ENCODE results near the gene ISG15. TPM values are rescaled to one million over a fixed set of nuclear protein-coding genes. Genes with fewer than 3 reads are reported as not detected.

The ISG15 gene
- total and polyA plus RNA-seq, 2 of the 13 experiments (the other 11 are each of a cell fraction or from before 2014, with no cell fraction given), result 42.1 to 54.9 TPM

DNA sequence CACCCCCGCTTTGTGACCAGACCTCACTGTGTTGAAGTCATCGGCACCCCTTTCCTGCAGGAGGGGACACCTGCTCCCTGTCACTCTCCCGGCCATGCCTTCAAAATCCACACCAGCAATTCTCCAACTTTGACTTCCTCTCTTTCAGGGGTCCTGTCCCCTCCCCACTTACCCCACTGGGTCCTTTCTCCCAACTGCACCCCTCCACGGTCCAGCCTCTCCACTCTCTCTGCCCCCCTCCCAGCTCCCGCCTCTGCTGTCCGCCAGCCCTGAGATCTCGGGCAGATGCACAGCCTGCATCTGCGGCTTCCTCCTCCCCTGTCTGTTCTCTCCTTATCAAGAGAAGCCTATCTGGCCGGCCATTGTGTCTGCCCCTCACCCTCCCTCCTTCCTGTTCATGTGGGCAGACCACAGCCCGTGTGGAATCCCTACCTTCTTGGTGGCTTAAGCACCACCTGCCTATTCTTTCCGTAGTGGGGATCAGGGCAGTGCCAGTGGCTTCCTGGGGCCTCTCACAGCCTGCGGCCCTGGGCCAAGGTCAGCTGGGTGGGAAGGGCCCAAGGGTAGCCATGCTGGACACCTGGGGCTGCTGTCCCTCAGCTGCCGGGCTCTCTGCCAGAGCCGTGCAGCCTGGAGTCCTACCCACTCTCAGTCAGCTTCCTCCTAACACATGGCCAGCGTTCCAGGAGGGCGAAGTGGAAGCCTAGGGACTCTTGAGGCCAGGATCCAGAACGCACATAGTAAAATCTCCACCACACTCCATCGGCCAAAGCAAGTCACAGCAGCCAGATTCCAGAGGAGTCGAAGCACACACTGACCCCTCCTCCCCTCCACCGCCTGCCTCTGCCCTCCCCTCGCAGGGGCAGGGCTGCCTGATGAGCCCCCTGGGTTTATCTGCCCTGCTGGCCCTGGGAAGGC, 8.3 kb upstream of the ISG15 start (continued):
- TF ChIP-seq ZNF605 (CRISPR knock-in tag; IDR thresholded peaks at IDR 0.05) (peak; percentile 70; the same call in 1 of the 2 replicates), RXRA (CRISPR knock-in tag; IDR thresholded peaks at IDR 0.05) (peak; percentile 45; the same call in 1 of the 2 replicates), GATAD1 (CRISPR knock-in tag; IDR thresholded peaks at IDR 0.05) (peak; percentile 25; the same call in 1 of the 2 replicates), ZNF616 (CRISPR knock-in tag; IDR thresholded peaks at IDR 0.05; ENCODE audit: low read depth) (no peak), ZFYVE20 (CRISPR knock-in tag; IDR thresholded peaks at IDR 0.05; ENCODE audit: borderline replicate concordance, low read depth) (no peak), ZNF446 (CRISPR knock-in tag; IDR thresholded peaks at IDR 0.05) (no peak), GZF1 (CRISPR knock-in tag; IDR thresholded peaks at IDR 0.05) (no peak), THAP11 (CRISPR knock-in tag; IDR thresholded peaks at IDR 0.05) (peak; percentile 53), HDAC1 (CRISPR knock-in tag; IDR thresholded peaks at IDR 0.05) (peak; percentile 65; the same call in 1 of the 2 replicates), EZH2 (conservative IDR thresholded peaks at IDR 0.05; ENCODE audit: low read depth, low read length) (no peak), CEBPG (CRISPR knock-in tag; IDR thresholded peaks at IDR 0.05) (no peak), CHCHD3 (CRISPR knock-in tag; IDR thresholded peaks at IDR 0.05) (no peak), ZNF564 (CRISPR knock-in tag; IDR thresholded peaks at IDR 0.05) (no peak; the same call in 1 of the 2 replicates), NCOR1 (IDR thresholded peaks at IDR 0.05; ENCODE audit: borderline replicate concordance, low read length) (peak; percentile 26; the same call in 1 of the 2 replicates), ZNF563 (CRISPR knock-in tag; IDR thresholded peaks at IDR 0.05) (0 out of 2 replicates have a peak, but pooled peaks have one; percentile 20), ZNF367 (CRISPR knock-in tag; IDR thresholded peaks at IDR 0.05; ENCODE audit: borderline replicate concordance) (no peak), MATR3 (CRISPR knock-in tag; IDR thresholded peaks at IDR 0.05) (no peak), RXRB (CRISPR knock-in tag; IDR thresholded peaks at IDR 0.05; ENCODE audit: borderline replicate concordance) (peak; percentile 41), REPIN1 (CRISPR knock-in tag; IDR thresholded peaks at IDR 0.05; ENCODE audit: borderline replicate concordance, low read depth) (peak; percentile 37; the same call in 1 of the 2 replicates), ONECUT2 (CRISPR knock-in tag; IDR thresholded peaks at IDR 0.05) (no peak)
- TF ChIP-seq, protein P1, sequence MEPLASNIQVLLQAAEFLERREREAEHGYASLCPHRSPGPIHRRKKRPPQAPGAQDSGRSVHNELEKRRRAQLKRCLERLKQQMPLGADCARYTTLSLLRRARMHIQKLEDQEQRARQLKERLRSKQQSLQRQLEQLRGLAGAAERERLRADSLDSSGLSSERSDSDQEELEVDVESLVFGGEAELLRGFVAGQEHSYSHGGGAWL (CRISPR knock-in tag; IDR thresholded peaks at IDR 0.05), result no peak
- TF ChIP-seq, protein P2, sequence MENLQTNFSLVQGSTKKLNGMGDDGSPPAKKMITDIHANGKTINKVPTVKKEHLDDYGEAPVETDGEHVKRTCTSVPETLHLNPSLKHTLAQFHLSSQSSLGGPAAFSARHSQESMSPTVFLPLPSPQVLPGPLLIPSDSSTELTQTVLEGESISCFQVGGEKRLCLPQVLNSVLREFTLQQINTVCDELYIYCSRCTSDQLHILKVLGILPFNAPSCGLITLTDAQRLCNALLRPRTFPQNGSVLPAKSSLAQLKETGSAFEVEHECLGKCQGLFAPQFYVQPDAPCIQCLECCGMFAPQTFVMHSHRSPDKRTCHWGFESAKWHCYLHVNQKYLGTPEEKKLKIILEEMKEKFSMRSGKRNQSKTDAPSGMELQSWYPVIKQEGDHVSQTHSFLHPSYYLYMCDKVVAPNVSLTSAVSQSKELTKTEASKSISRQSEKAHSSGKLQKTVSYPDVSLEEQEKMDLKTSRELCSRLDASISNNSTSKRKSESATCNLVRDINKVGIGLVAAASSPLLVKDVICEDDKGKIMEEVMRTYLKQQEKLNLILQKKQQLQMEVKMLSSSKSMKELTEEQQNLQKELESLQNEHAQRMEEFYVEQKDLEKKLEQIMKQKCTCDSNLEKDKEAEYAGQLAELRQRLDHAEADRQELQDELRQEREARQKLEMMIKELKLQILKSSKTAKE (CRISPR knock-in tag; IDR thresholded peaks at IDR 0.05; ENCODE audit: borderline replicate concordance), result peak; percentile 66; the same call in 1 of the 2 replicates
- TF ChIP-seq, protein P3, sequence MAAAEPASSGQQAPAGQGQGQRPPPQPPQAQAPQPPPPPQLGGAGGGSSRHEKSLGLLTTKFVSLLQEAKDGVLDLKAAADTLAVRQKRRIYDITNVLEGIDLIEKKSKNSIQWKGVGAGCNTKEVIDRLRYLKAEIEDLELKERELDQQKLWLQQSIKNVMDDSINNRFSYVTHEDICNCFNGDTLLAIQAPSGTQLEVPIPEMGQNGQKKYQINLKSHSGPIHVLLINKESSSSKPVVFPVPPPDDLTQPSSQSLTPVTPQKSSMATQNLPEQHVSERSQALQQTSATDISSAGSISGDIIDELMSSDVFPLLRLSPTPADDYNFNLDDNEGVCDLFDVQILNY (CRISPR knock-in tag; conservative IDR thresholded peaks at IDR 0.05), result no peak

Data from HepG2 (cell line).